Neural cell (in vitro differentiated cells): Measurements from ENCODE around the gene LGALS9C.
"Not testable (repeated sequence)": the region's sequence is repeated elsewhere in the genome, so short reads cannot be mapped to it uniquely, and the experiment has no call there.

Source experiments
- CTCF ChIP-seq: fragments of 450-650 bp; IDR thresholded peaks from 2 replicates; pipeline ENCODE4 v1.5.1; 2014; ENCODE audit warnings: antibody characterized with exemption, mild to moderate bottlenecking, moderate library complexity; ENCODE audit not compliant: poor library complexity, severe bottlenecking
- EP300 ChIP-seq: fragments of 450-650 bp; conservative IDR thresholded peaks from 2 replicates; pipeline ENCODE4 v1.6.1; 2014; ENCODE audit warnings: antibody characterized with exemption, mild to moderate bottlenecking, moderate library complexity; ENCODE audit not compliant: poor library complexity, severe bottlenecking
- EZH2 ChIP-seq: fragments of 200-600, 300-800 bp; shearing (Covaris generic), sonication (generic); IDR thresholded peaks from 2 replicates; pipeline ENCODE4 v1.6.1; 2014; ENCODE audit warnings: antibody characterized with exemption, low read length, borderline replicate concordance, mild to moderate bottlenecking; ENCODE audit not compliant: insufficient read depth, poor library complexity, severe bottlenecking
- POLR2AphosphoS5 ChIP-seq: IDR thresholded peaks from 2 replicates; pipeline ENCODE4 v1.6.1; 2012
- REST ChIP-seq: IDR thresholded peaks from 2 replicates; pipeline ENCODE4 v1.6.1; 2012; ENCODE audit warnings: borderline replicate concordance
- SMC3 ChIP-seq: fragments of 450-650 bp; conservative IDR thresholded peaks from 2 replicates; pipeline ENCODE4 v1.6.1; 2014; ENCODE audit warnings: antibody characterized with exemption, mild to moderate bottlenecking, moderate library complexity; ENCODE audit not compliant: poor library complexity
- TAF1 ChIP-seq: IDR thresholded peaks from 2 replicates; pipeline ENCODE4 v1.6.1; 2012; ENCODE audit warnings: low read depth

GRCh38 chr17:18473967-18474366 is 2.6 kb upstream of the LGALS9C start:
- TF ChIP-seq EZH2, CTCF, REST, EP300, POLR2AphosphoS5, TAF1, SMC3: not testable (repeated sequence)
